Aorta (tissue), 5 donors: ENCODE data around the gene PHOSPHO1. TPM values are rescaled to one million over a fixed set of nuclear protein-coding genes. Genes with fewer than 3 reads are reported as not detected.

Experiments
- ATAC-seq: fragments of 200-7000 bp; cut with Tn5 transposase; one replicate; pipeline ENCODE4 v1.9.1; 2022; ENCODE audit warnings: moderate library complexity; ENCODE audit not compliant: low FRiP score
- DNase-seq, 2 donors: peaks; one replicate each; pipeline ENCODE4 v3.0.0-alpha.2; 2020
- H3K27ac ChIP-seq, 2 donors: one replicate each; pipeline ENCODE4 v1.5.1; 2013; ENCODE audit warnings: low read length in 2 of 2, mild to moderate bottlenecking in 2 of 2, moderate library complexity in 2 of 2, control low read depth in 1 of 2, inconsistent platforms in 1 of 2, low read depth in 1 of 2
- H3K27me3 ChIP-seq, 2 donors: one replicate each; pipeline ENCODE4 v1.6.1; 2013; ENCODE audit warnings: control low read depth in 1 of 2, low read length in 1 of 2, mild to moderate bottlenecking in 1 of 2, moderate library complexity in 1 of 2; ENCODE audit not compliant: insufficient read depth in 2 of 2, control insufficient read depth in 1 of 2
- H3K36me3 ChIP-seq, 2 donors: one replicate each; pipeline ENCODE4 v1.6.1; 2013; ENCODE audit warnings: control low read depth in 1 of 2, low read length in 1 of 2, mild to moderate bottlenecking in 1 of 2; ENCODE audit not compliant: insufficient read depth in 2 of 2, control insufficient read depth in 1 of 2
- H3K4me1 ChIP-seq, 2 donors: one replicate each; pipeline ENCODE4 v1.6.1; 2013; ENCODE audit warnings: low read length in 2 of 2, control low read depth in 1 of 2, mild to moderate bottlenecking in 1 of 2, moderate library complexity in 1 of 2; ENCODE audit not compliant: insufficient read depth in 2 of 2, control insufficient read depth in 1 of 2
- H3K4me3 ChIP-seq, 2 donors: one replicate each; pipeline ENCODE4 v1.5.1; 2013; ENCODE audit warnings: low read length in 2 of 2, control low read depth in 1 of 2, mild to moderate bottlenecking in 1 of 2
- H3K9me3 ChIP-seq: one replicate; pipeline ENCODE4 v1.6.1; 2013; ENCODE audit warnings: mild to moderate bottlenecking, low read length; ENCODE audit not compliant: control insufficient read depth
- WGBS, 2 donors: extraction: QIAGEN DNeasy Blood & Tissue Kit; methylation state at CpG; one replicate each; pipeline ENCODE4 v1.1.7; 2013; 5-methylcytosine and 5-hydroxymethylcytosine counted together
- intact Hi-C, 2 donors: fragments of 100-400 bp; cut with DNase I; formaldehyde crosslinking; loops; one replicate each; pipeline versions ENCODE4 v1.14.2 to v1.15.0; 2022
- polyA plus RNA-seq, 2 donors: library from polyadenylated mRNA; stranded (reverse); fragments of 200-250 nt; gene quantifications; one replicate each; pipeline ENCODE4 v1.2.3, GENCODE V29; 2013
- total RNA-seq, 2 donors: library from RNA; stranded (reverse); fragmentation: NEBNext Ultra II Directional; extraction: Animal tissue kit (Norgen Biotek cat#: 25700); gene quantifications; one replicate each; pipeline ENCODE4 v1.2.1, GENCODE V29; 2021
- donor health status: healthy with polysubstance abuse.
- donor health status: Bipolar disorder and iron deficiency.
- donor health status: DM: no; HTN: no; CAD: no.
- donor health status: DM: no; HTN: no; CAD: no.
- donor health status: DM: yes; HTN: yes; CAD: no.

The PHOSPHO1 gene
- total and polyA plus RNA-seq, 4 donors = 0.72 to 2.0 (median 2.0) TPM; not detected in 1

- DNase-seq (no peak), ATAC-seq (no peak)
- Histone ChIP-seq H3K4me1 (no peaks in the 10 kb centered on the region), H3K36me3 (no peaks in the 10 kb centered on the region), H3K4me3 (no peak overlapping the region), H3K27me3 (no peaks in the 10 kb centered on the region), H3K27ac (no peak overlapping the region), H3K9me3 (no peaks in the 10 kb centered on the region)
- WGBS, 2 donors = 87 to 88% methylated on average over 12 of the region's 12 CpGs
- intact Hi-C loops = no loop called here
These were observed 19.4 kb upstream of the PHOSPHO1 start for GRCh38 chr17:49249890-49250522.

GRCh38 chr17:49249292-49249794 is 18.8 kb upstream of the PHOSPHO1 start:
- Histone ChIP-seq H3K27ac (no peak overlapping the region), H3K9me3 (no peaks in the 10 kb centered on the region), H3K4me3 (no peak overlapping the region), H3K27me3 (no peaks in the 10 kb centered on the region), H3K4me1 (no peaks in the 10 kb centered on the region), H3K36me3 (no peaks in the 10 kb centered on the region)
- intact Hi-C loops = no loop called here
- ATAC-seq (no peak), DNase-seq (peak; percentile 53 to 79)
- WGBS, 2 donors = 3 to 8% methylated on average over 10 of the region's 10 CpGs

GRCh38 chr17:49247944-49248343 is 17.4 kb upstream of the PHOSPHO1 start:
- Histone ChIP-seq H3K4me3 (no peak overlapping the region), H3K27me3 (no peaks in the 10 kb centered on the region), H3K9me3 (no peaks in the 10 kb centered on the region), H3K36me3 (no peaks in the 10 kb centered on the region), H3K4me1 (no peaks in the 10 kb centered on the region), H3K27ac (no peak overlapping the region)
- DNase-seq (no peak), ATAC-seq (no peak)
- WGBS, 2 donors = 89 to 90% methylated on average over 7 of the region's 7 CpGs
- intact Hi-C loops = no loop called here

GRCh38 chr17:49244839-49245238 is 14.3 kb upstream of the PHOSPHO1 start:
- no peak overlapping the region for H3K4me3 ChIP-seq
- H3K27me3 ChIP-seq = no peaks in the 10 kb centered on the region
- no peaks in the 10 kb centered on the region for H3K4me1 ChIP-seq
- intact Hi-C loops = no loop called here
- H3K9me3 ChIP-seq = no peaks in the 10 kb centered on the region
- DNase-seq = no peak
- ATAC-seq = no peak
- 88 to 94% methylated on average over 4 of the region's 4 CpGs for WGBS, 2 donors
- no peak overlapping the region for H3K27ac ChIP-seq
- H3K36me3 ChIP-seq = no peaks in the 10 kb centered on the region

GRCh38 chr17:49242813-49243212 is 12.2 kb upstream of the PHOSPHO1 start:
- no peaks in the 10 kb centered on the region for H3K36me3 ChIP-seq
- no peaks in the 10 kb centered on the region for H3K9me3 ChIP-seq
- intact Hi-C loops = no loop called here
- 90 to 94% methylated on average over 5 of the region's 5 CpGs for WGBS, 2 donors
- no peaks in the 10 kb centered on the region for H3K27me3 ChIP-seq
- H3K4me1 ChIP-seq = no peaks in the 10 kb centered on the region
- no peak for ATAC-seq
- no peak overlapping the region for H3K27ac ChIP-seq
- no peak for DNase-seq
- H3K4me3 ChIP-seq = no peak overlapping the region

GRCh38 chr17:49241692-49242397 is 11.3 kb upstream of the PHOSPHO1 start:
- DNase-seq (no peak), ATAC-seq (no peak)
- H3K27ac ChIP-seq = no peak overlapping the region
- H3K9me3 ChIP-seq = no peaks in the 10 kb centered on the region
- intact Hi-C loops = no loop called here
- H3K4me1 ChIP-seq = no peaks in the 10 kb centered on the region
- H3K4me3 ChIP-seq = no peak overlapping the region
- WGBS, 2 donors = 82 to 83% methylated on average over 9 of the region's 9 CpGs
- no peaks in the 10 kb centered on the region for H3K27me3 ChIP-seq
- H3K36me3 ChIP-seq = no peaks in the 10 kb centered on the region

- no peaks in the 10 kb centered on the region for H3K4me1 ChIP-seq
- ATAC-seq (no peak), DNase-seq (no peak)
- intact Hi-C loops = no loop called here
- H3K27ac ChIP-seq = no peak overlapping the region
- H3K27me3 ChIP-seq = no peaks in the 10 kb centered on the region
- WGBS, 2 donors = 78 to 80% methylated on average over 8 of the region's 8 CpGs
- H3K4me3 ChIP-seq = no peak overlapping the region
- no peaks in the 10 kb centered on the region for H3K36me3 ChIP-seq
- no peaks in the 10 kb centered on the region for H3K9me3 ChIP-seq
These were observed 10.5 kb upstream of the PHOSPHO1 start for GRCh38 chr17:49241040-49241439.

GRCh38 chr17:49240619-49241018 is 10.0 kb upstream of the PHOSPHO1 start:
- Histone ChIP-seq H3K4me3 (no peak overlapping the region), H3K36me3 (no peaks in the 10 kb centered on the region), H3K4me1 (no peaks in the 10 kb centered on the region), H3K9me3 (no peaks in the 10 kb centered on the region), H3K27ac (no peak overlapping the region), H3K27me3 (no peaks in the 10 kb centered on the region)
- WGBS, 2 donors = 83 to 88% methylated on average over 1 of the region's 1 CpG
- ATAC-seq (no peak), DNase-seq (no peak)
- intact Hi-C loops = no loop called here

GRCh38 chr17:49239963-49240362 is 9.4 kb upstream of the PHOSPHO1 start:
- ATAC-seq (no peak), DNase-seq (no peak)
- 89 to 91% methylated on average over 1 of the region's 1 CpG for WGBS, 2 donors
- H3K27me3 ChIP-seq = no peaks in the 10 kb centered on the region
- no peaks in the 10 kb centered on the region for H3K9me3 ChIP-seq
- H3K27ac ChIP-seq = no peak overlapping the region
- H3K36me3 ChIP-seq = no peaks in the 10 kb centered on the region
- intact Hi-C loops = no loop called here
- H3K4me3 ChIP-seq = no peak overlapping the region
- no peaks in the 10 kb centered on the region for H3K4me1 ChIP-seq
